HepG2 (cell line): ENCODE data around the gene MMP25. TPM values are rescaled to one million over a fixed set of nuclear protein-coding genes. Genes with fewer than 3 reads are reported as not detected.

ENCODE experiments used
- ATAC-seq: fragments of 200-7000 bp; cut with Tn5 transposase; 3 replicates; pipeline ENCODE4 v1.9.1; 2020; ENCODE audit warnings: mild to moderate bottlenecking, moderate library complexity
- BruUV-seq: library from RNA; stranded (reverse); fragments of 400-500 nt; replicated peaks from 2 replicates; lab custom pipeline; 2021; lab: Mats Ljungman, UMichigan
- CTCF ChIA-PET: fragments of 300-600 bp; formaldehyde crosslinking; extraction: SDS; loops from one replicate; lab custom pipeline; 2021; ENCODE audit warnings: low total read pairs, inconsistent platforms, low intra/inter-chr PET ratio; lab: Yijun Ruan, JAX
- POLR2A ChIA-PET: fragments of 350-600 bp; sonication (Branson Sonifier 250); formaldehyde crosslinking; loops from one replicate; lab custom pipeline; 2020; ENCODE audit warnings: antibody characterized with exemption, inconsistent platforms; lab: Yijun Ruan, JAX
- DNase-seq: peaks from one replicate; pipeline ENCODE4 v3.0.0-alpha.2; 2015; ENCODE audit warnings: low spot score
- FAIRE-seq: peaks from 3 replicates; lab custom pipeline; 2011; peaks lifted over from hg19 to GRCh38; lab: Jason Lieb, UNC
- H2AFZ ChIP-seq: one replicate; pipeline ENCODE4 v1.6.1; 2011; ENCODE audit warnings: low read length, inconsistent platforms
- H3K27ac ChIP-seq: fragments of 300-600 bp; 3 replicates; pipeline ENCODE4 v1.8.0; 2011; ENCODE audit warnings: mixed run types, mild to moderate bottlenecking, mixed read lengths, low read length, inconsistent platforms; ENCODE audit not compliant: insufficient read depth; ENCODE audit errors: extremely low read length
- H3K27me3 ChIP-seq, 2 experiments: fragments of 200-600 bp in 1 of 2; 2 replicates in 1 of 2; 3 replicates in 1 of 2; pipeline versions ENCODE4 v1.6.0 to v1.8.0; 2011; ENCODE audit warnings: low read length in 2 of 2, mild to moderate bottlenecking in 2 of 2, moderate library complexity in 2 of 2, inconsistent platforms in 1 of 2; ENCODE audit not compliant: insufficient read depth in 2 of 2, control insufficient read depth in 1 of 2
- H3K36me3 ChIP-seq, 2 experiments: fragments of 200-600 bp in 1 of 2; replicated peaks in 1 of 2; 2 replicates in 1 of 2; 3 replicates in 1 of 2; pipeline versions ENCODE4 v1.5.1 to v1.8.0; 2011; ENCODE audit warnings: low read length in 2 of 2, inconsistent platforms in 1 of 2; ENCODE audit not compliant: insufficient read depth in 2 of 2, control insufficient read depth in 1 of 2
- H3K4me1 ChIP-seq: 2 replicates; pipeline ENCODE4 v1.5.1; 2012; ENCODE audit warnings: low read length, inconsistent platforms; ENCODE audit not compliant: insufficient read depth
- H3K4me2 ChIP-seq: 2 replicates; pipeline ENCODE4 v1.6.0; 2011; ENCODE audit warnings: low read depth, low read length, inconsistent platforms
- H3K4me3 ChIP-seq, 3 experiments: fragments of 200-600 bp in 1 of 3; sonication (generic), shearing (Covaris generic) in 1 of 3; replicated peaks in 1 of 3; 2 replicates each; pipeline ENCODE4 v1.5.1; 2011 to 2016; ENCODE audit warnings: low read length in 3 of 3, inconsistent platforms in 2 of 3, low read depth in 2 of 3, mild to moderate bottlenecking in 2 of 3, control low read depth in 1 of 3, mixed read lengths in 1 of 3; ENCODE audit not compliant: insufficient read depth in 1 of 3
- H3K79me2 ChIP-seq: one replicate; pipeline ENCODE4 v1.6.1; 2011; ENCODE audit warnings: low read length, inconsistent platforms; ENCODE audit not compliant: insufficient read depth
- H3K9ac ChIP-seq: 2 replicates; pipeline ENCODE4 v1.6.0; 2011; ENCODE audit warnings: mild to moderate bottlenecking, low read depth, low read length, inconsistent platforms; ENCODE audit not compliant: insufficient read depth
- H3K9me3 ChIP-seq: 2 replicates; pipeline ENCODE4 v1.5.1; 2012; ENCODE audit warnings: mild to moderate bottlenecking, low read length
- H4K20me1 ChIP-seq: 2 replicates; pipeline ENCODE4 v1.6.0; 2011; ENCODE audit warnings: inconsistent platforms, mild to moderate bottlenecking, low read length, moderate library complexity; ENCODE audit not compliant: insufficient read depth
- FOXP4 ChIP-seq: sonication (generic); formaldehyde crosslinking; IDR thresholded peaks from 2 replicates; pipeline ENCODE4 v1.4.0; 2020; ENCODE audit warnings: missing genetic modification reagents
- HDAC1 ChIP-seq: sonication (generic); formaldehyde crosslinking; IDR thresholded peaks from 2 replicates; pipeline ENCODE4 v1.5.1; 2020; ENCODE audit warnings: mild to moderate bottlenecking, missing genetic modification reagents
- HIC2 ChIP-seq: sonication (generic); formaldehyde crosslinking; IDR thresholded peaks from 2 replicates; pipeline ENCODE4 v1.9.0; 2022; ENCODE audit warnings: low read depth, missing genetic modification reagents
- HOXA3 ChIP-seq: sonication (generic); formaldehyde crosslinking; IDR thresholded peaks from 2 replicates; pipeline ENCODE4 v1.5.0; 2020; ENCODE audit warnings: missing genetic modification reagents
- POGZ ChIP-seq: sonication (generic); formaldehyde crosslinking; IDR thresholded peaks from 2 replicates; pipeline ENCODE4 v1.4.0; 2020; ENCODE audit warnings: mild to moderate bottlenecking, missing genetic modification reagents
- SP1 ChIP-seq, 2 experiments: fragments of 450-650 bp in 1 of 2; sonication (generic) in 1 of 2; formaldehyde crosslinking in 1 of 2; IDR thresholded peaks; 2 replicates each; pipeline versions ENCODE4 v1.4.0 to v1.6.1; 2016 to 2020; ENCODE audit warnings: missing genetic modification reagents in 1 of 2
- ZNF747 ChIP-seq: sonication (generic); formaldehyde crosslinking; IDR thresholded peaks from 2 replicates; pipeline ENCODE4 v1.8.1; 2023; ENCODE audit warnings: missing genetic modification reagents, mild to moderate bottlenecking, borderline replicate concordance
- whole genome bisulfite sequencing: methylation state at CpG from one replicate; pipeline ENCODE4 v1.1.6; 2017; ENCODE audit warnings: low lambda C conversion rate; 5-methylcytosine and 5-hydroxymethylcytosine counted together
- in situ Hi-C: cut with HindIII; loops from 2 replicates; pipeline ENCODE4 v1.10.0; 2017; ENCODE audit warnings: low pct_unique_long_range_greater_than_20kb; ENCODE audit not compliant: extremely low pct_ligation_motif_present
- intact Hi-C: fragments of 100-400 bp; cut with micrococcal nuclease; formaldehyde crosslinking; loops from one replicate; pipeline ENCODE4 v1.10.0; 2022; ENCODE audit not compliant: unreplicated experiment
- polyA plus RNA-seq, 8 experiments: library from polyadenylated mRNA; depleted of rRNA in 3 of 8; stranded (reverse) in 7 of 8; unstranded in 1 of 8; fragments of >200 nt; fragmentation: Illumina TruSeq in 4 of 8; extraction: Trizol in 4 of 8; gene quantifications; 2 replicates each; pipeline versions ENCODE4 v1.2.1 to v1.2.3, GENCODE V29; 2011 to 2016; ENCODE audit warnings: low read depth in 4 of 8, missing spikeins in 1 of 8, mixed read lengths in 1 of 8; ENCODE audit not compliant: insufficient read depth in 1 of 8
- total RNA-seq, 5 experiments: library from RNA; depleted of rRNA; stranded (reverse); fragments of >200 nt; fragmentation: Illumina TruSeq; extraction: Trizol; gene quantifications; 2 replicates each; pipeline ENCODE4 v1.2.3, GENCODE V29; 2016; ENCODE audit warnings: low read depth in 1 of 5
- TF ChIP-seq, protein P1 (sequence below): sonication (generic); formaldehyde crosslinking; IDR thresholded peaks from 2 replicates; pipeline ENCODE4 v1.4.0; 2020; ENCODE audit warnings: missing genetic modification reagents
- TF ChIP-seq, protein P2 (sequence below): fragments of 450-650 bp; IDR thresholded peaks from 2 replicates; pipeline ENCODE4 v1.6.1; 2016
- TF ChIP-seq, protein P3 (sequence below): sonication (generic); formaldehyde crosslinking; IDR thresholded peaks from 2 replicates; pipeline ENCODE4 v1.4.0; 2020; ENCODE audit warnings: missing genetic modification reagents

The MMP25 gene
- total and polyA plus RNA-seq, 2 of the 13 experiments (the other 11 are each of a cell fraction or from before 2014, with no cell fraction given): 0.04 to 0.08 TPM

DNA sequence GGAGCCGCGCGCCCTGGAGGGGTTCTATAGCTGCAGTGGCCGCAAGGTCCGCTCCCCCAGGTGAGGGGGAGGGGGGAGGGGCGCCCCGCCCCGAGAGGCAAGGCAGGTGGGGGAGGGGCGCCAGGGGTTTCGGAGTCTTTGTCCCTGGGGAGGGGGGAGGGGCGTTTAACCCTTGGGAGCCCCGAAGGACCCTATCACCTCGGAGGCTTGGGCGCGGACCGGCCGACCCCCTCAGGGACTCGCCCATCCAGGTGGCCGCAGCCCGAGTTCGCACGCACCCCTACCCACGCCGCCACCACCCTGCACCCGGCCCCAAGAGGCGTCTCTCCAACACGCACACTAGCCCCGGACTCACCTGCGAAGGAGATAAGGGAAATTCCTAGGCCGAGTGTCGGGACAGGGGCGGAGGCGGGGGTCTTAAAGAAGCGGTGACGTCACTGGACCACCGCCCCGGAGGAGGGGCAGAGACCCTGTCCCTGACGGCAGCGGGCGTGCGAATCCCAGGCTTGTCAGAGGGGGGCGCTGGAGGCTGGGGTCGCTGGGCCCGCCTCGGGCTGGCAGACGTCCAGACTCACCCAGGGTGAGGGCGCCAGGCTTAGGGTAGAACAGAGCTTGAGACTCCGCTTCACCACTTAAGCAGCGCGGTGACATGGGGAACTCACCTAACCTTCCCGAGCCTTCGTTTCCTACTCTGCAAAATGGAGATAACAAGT, 28.4 kb upstream of the MMP25 start, which contains the start of gene CLDN6:
Gene CLDN6, minus strand, starts transcription at position 390 of the 713 bp plus-strand sequence. CDS start 2,162 bp downstream, outside the sequence.
- peaks cover 5% of the 10 kb centered on the region for H3K79me2 ChIP-seq
- DNase-seq: no peak
- H3K4me1 ChIP-seq: peaks cover 85% of the 10 kb centered on the region
- BruUV-seq: no TSS peak
- no peaks in the 10 kb centered on the region; a peak in 1 of 5 replicates for H3K36me3 ChIP-seq
- ATAC-seq: no peak
- in situ Hi-C loops (no loop called here), intact Hi-C loops (no loop called here)
- no peak within 1 kb of the TSS for H3K27ac ChIP-seq
- WGBS: 62% methylated on average over 16 of the region's 52 CpGs
- H4K20me1 ChIP-seq: peaks cover 18% of the 10 kb centered on the region; the same call in 1 of the 2 replicates
- peak within 1 kb of the TSS; percentile 26 for H3K9ac ChIP-seq
- H2AFZ ChIP-seq: no peak within 1 kb of the TSS
- no peaks in the 10 kb centered on the region for H3K9me3 ChIP-seq
- POLR2A ChIA-PET: interaction anchor here (18.8 kb wide), 1 partner anchor 9 kb away, joined by 750 read pairs; the partner anchor contains the start of gene CLDN9
- CTCF ChIA-PET: interaction anchor here (0.6 to 1.2 kb wide), 3 partner anchors 10 to 141 kb away, joined by 3 to 4 read pairs (median 3); no protein-coding TSS in a partner anchor
- H3K4me2 ChIP-seq: peak within 1 kb of the TSS; percentile 74
- no peak for FAIRE-seq
- H3K4me3 ChIP-seq: peak within 1 kb of the TSS; percentile 36 to 57 (median 45)
- H3K27me3 ChIP-seq: peaks cover 2 to 8% of the 10 kb centered on the region in 2 experiments; a peak in 4 of 5 replicates
- TF ChIP-seq FOXP4 (CRISPR knock-in tag) (no peak), HIC2 (CRISPR knock-in tag) (0 out of 2 replicates have a peak, but pooled peaks have one; percentile 48), ZNF747 (CRISPR knock-in tag) (no peak), SP1 (IDR thresholded peaks at IDR 0.05) (no peak), SP1 (CRISPR knock-in tag; IDR thresholded peaks at IDR 0.05) (peak; percentile 63; the same call in 1 of the 2 replicates), HOXA3 (CRISPR knock-in tag) (peak; percentile 38; the same call in 1 of the 2 replicates), POGZ (0 out of 2 replicates have a peak, but pooled peaks have one; percentile 13), HDAC1 (CRISPR knock-in tag) (peak; percentile 41; the same call in 1 of the 2 replicates)
- TF ChIP-seq, protein P1, sequence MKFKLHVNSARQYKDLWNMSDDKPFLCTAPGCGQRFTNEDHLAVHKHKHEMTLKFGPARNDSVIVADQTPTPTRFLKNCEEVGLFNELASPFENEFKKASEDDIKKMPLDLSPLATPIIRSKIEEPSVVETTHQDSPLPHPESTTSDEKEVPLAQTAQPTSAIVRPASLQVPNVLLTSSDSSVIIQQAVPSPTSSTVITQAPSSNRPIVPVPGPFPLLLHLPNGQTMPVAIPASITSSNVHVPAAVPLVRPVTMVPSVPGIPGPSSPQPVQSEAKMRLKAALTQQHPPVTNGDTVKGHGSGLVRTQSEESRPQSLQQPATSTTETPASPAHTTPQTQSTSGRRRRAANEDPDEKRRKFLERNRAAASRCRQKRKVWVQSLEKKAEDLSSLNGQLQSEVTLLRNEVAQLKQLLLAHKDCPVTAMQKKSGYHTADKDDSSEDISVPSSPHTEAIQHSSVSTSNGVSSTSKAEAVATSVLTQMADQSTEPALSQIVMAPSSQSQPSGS: peak; percentile 45; the same call in 1 of the 2 replicates
- TF ChIP-seq, protein P2, sequence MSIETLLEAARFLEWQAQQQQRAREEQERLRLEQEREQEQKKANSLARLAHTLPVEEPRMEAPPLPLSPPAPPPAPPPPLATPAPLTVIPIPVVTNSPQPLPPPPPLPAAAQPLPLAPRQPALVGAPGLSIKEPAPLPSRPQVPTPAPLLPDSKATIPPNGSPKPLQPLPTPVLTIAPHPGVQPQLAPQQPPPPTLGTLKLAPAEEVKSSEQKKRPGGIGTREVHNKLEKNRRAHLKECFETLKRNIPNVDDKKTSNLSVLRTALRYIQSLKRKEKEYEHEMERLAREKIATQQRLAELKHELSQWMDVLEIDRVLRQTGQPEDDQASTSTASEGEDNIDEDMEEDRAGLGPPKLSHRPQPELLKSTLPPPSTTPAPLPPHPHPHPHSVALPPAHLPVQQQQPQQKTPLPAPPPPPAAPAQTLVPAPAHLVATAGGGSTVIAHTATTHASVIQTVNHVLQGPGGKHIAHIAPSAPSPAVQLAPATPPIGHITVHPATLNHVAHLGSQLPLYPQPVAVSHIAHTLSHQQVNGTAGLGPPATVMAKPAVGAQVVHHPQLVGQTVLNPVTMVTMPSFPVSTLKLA: no peak
- TF ChIP-seq, protein P3, sequence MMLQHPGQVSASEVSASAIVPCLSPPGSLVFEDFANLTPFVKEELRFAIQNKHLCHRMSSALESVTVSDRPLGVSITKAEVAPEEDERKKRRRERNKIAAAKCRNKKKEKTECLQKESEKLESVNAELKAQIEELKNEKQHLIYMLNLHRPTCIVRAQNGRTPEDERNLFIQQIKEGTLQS: 0 out of 2 replicates have a peak, but pooled peaks have one; percentile 21
